Dendritic cell treated with granulocyte-macrophage colony-stimulating factor and Interleukin-4, amounts not matched to agents 40 ng/mL and 50 ng/mL, for 4 days (primary cell): Measurements from ENCODE around the gene PHYHIPL.

Experiments used
- H3K27ac Mint-ChIP-seq: one replicate; pipeline ENCODE4 v1.8.0; 2022; ENCODE audit warnings: mild to moderate bottlenecking, mixed read lengths
- H3K27me3 Mint-ChIP-seq: one replicate; pipeline ENCODE4 v1.8.0; 2022; ENCODE audit warnings: mild to moderate bottlenecking, mixed read lengths
- H3K36me3 Mint-ChIP-seq: one replicate; pipeline ENCODE4 v1.8.0; 2022; ENCODE audit warnings: low read depth, mixed read lengths
- H3K4me1 Mint-ChIP-seq: one replicate; pipeline ENCODE4 v1.8.0; 2022; ENCODE audit warnings: low read depth, mixed read lengths
- H3K4me3 Mint-ChIP-seq: one replicate; pipeline ENCODE4 v1.8.0; 2022; ENCODE audit warnings: mild to moderate bottlenecking, moderate library complexity, mixed read lengths
- H3K9me3 Mint-ChIP-seq: one replicate; pipeline ENCODE4 v1.8.0; 2022; ENCODE audit warnings: mixed read lengths
- intact Hi-C: fragments of 100-400 bp; cut with micrococcal nuclease; formaldehyde crosslinking; loops from one replicate; pipeline ENCODE4 v1.15.0; 2022

PHYHIPL gene

DNA sequence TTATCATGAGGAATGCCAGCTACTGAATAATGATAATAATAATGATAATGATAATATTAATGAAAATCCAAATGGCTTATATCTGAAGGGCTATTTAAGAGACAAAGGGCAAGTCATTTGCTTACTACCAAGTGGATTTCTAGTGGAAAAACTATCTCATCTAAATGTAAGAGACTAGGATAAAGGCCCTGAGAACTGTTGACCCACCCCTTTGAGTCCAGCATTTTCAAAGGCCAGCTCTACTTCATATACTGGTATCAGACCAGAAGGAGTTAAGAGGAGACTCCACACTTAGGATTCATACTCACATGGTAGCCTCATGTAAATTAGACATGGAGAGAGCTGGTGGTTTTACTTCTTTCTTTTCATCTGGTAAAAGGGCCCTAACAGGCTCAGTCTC is 76.0 kb downstream of the PHYHIPL start:
- intact Hi-C loops = no loop called here
- Mint-ChIP-seq H3K27me3 (no peaks in the 10 kb centered on the region), H3K27ac (no peak overlapping the region), H3K4me1 (no peaks in the 10 kb centered on the region), H3K9me3 (no peaks in the 10 kb centered on the region), H3K36me3 (no peaks in the 10 kb centered on the region), H3K4me3 (no peak overlapping the region)

DNA sequence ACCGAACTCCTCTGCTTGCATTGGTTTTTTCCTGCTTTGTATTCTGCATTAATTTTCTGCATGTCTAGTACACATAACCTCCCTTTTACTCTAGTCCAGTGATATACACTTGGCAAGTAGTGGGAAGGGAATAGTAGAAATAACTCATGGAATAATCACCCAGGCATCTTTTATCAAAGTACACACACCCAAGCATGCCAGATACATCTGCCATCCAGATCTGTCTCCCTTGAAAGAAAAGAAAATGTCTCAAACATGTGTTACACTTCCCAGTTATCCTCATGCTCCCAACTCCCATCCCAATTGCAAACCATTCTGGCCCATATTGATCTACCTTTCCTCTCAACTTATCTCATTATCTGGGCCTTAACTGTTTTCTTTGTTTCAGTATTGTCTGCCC is 79.0 kb downstream of the PHYHIPL start:
- Mint-ChIP-seq H3K4me1 (no peaks in the 10 kb centered on the region), H3K36me3 (no peaks in the 10 kb centered on the region), H3K9me3 (no peaks in the 10 kb centered on the region), H3K4me3 (no peak overlapping the region), H3K27ac (no peak overlapping the region), H3K27me3 (no peaks in the 10 kb centered on the region)
- intact Hi-C loops = no loop called here

DNA sequence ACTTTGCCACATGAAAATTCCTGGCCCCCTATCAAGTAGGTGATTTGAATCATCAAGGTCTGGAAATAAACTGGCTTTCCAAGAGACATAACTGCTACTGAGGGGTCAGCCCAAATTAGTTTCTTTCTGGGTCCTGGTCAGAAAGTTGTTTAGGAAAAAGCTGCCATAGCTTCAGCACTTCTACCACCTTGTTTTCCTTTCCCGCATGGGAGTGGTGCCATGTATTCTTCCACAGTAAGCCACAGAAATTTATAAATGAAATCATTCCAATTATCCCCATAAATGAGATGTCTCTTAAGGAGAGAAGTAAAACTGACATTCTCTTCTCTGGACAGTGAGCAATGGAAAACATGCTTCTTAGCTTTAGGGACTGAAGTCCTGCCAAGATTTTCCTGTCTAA is 80.8 kb downstream of the PHYHIPL start:
- intact Hi-C loops = no loop called here
- Mint-ChIP-seq H3K27me3 (no peaks in the 10 kb centered on the region), H3K4me3 (no peak overlapping the region), H3K36me3 (no peaks in the 10 kb centered on the region), H3K27ac (no peak overlapping the region), H3K4me1 (no peaks in the 10 kb centered on the region), H3K9me3 (no peaks in the 10 kb centered on the region)

DNA sequence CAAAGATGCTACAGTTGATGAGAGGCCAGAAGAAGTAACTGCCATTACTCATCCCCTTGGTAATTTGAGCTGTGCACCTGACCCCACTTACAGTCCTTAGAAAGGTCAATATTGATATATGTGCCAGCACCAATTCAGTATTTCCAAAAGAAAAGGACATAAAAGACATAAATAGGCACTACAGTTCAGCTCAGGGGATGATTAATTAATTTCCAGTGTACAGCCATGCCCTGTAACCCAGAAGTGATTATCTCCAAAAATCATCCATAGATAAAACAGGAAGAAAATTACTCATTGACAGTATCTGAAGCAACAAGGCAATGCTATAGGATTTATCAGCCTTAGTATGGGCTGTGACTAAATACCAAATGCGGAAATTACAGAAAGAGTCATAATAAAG is 82.4 kb downstream of the PHYHIPL start:
- Mint-ChIP-seq H3K4me1 (no peaks in the 10 kb centered on the region), H3K4me3 (no peak overlapping the region), H3K27ac (no peak overlapping the region), H3K9me3 (no peaks in the 10 kb centered on the region), H3K27me3 (no peaks in the 10 kb centered on the region), H3K36me3 (no peaks in the 10 kb centered on the region)
- intact Hi-C loops = no loop called here

DNA sequence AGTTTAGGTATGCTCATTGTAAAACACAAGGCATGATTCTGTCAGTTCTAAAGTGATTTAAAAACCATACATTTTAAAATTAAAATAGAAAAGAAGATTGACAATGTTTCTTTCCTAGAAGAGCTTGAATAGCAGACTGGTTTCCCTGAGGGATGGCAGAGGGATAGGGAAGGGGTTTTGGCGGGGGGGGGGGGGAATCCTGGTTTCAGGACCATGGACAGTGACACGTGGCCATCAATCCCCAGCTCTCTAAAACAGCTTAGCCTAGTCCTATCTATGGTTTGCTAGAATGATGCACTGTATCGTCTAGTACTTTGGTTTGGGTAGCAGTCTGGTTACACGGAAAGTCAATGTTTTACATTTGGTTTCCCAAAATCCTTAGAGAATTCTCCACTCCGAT is 88.7 kb downstream of the PHYHIPL start:
- H3K4me1 Mint-ChIP-seq = no peaks in the 10 kb centered on the region
- intact Hi-C loops = no loop called here
- H3K27ac Mint-ChIP-seq = no peak overlapping the region
- no peaks in the 10 kb centered on the region for H3K27me3 Mint-ChIP-seq
- no peaks in the 10 kb centered on the region for H3K9me3 Mint-ChIP-seq
- H3K4me3 Mint-ChIP-seq = no peak overlapping the region
- no peaks in the 10 kb centered on the region for H3K36me3 Mint-ChIP-seq

DNA sequence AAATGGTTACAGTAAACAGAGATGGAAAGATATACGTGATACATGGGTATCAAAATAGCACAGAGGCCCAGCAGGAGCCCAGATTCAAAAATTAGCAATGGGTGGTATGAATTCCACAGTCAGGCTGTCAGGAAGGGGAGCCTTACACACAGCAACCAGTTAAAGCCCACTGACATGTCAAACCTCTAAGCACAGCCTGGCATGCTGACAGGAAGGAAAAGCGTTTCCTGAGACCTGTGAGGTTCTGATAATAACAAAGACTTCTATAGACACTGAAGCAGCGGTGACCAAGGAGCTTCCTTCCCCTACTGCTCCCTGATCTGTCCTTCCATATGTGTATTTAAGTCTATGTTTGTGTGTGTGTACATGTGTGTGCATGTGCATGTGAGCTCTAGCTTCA is 89.9 kb downstream of the PHYHIPL start:
- no peak overlapping the region for H3K4me3 Mint-ChIP-seq
- no peak overlapping the region for H3K27ac Mint-ChIP-seq
- no peaks in the 10 kb centered on the region for H3K36me3 Mint-ChIP-seq
- H3K27me3 Mint-ChIP-seq = no peaks in the 10 kb centered on the region
- intact Hi-C loops = no loop called here
- no peaks in the 10 kb centered on the region for H3K9me3 Mint-ChIP-seq
- no peaks in the 10 kb centered on the region for H3K4me1 Mint-ChIP-seq

DNA sequence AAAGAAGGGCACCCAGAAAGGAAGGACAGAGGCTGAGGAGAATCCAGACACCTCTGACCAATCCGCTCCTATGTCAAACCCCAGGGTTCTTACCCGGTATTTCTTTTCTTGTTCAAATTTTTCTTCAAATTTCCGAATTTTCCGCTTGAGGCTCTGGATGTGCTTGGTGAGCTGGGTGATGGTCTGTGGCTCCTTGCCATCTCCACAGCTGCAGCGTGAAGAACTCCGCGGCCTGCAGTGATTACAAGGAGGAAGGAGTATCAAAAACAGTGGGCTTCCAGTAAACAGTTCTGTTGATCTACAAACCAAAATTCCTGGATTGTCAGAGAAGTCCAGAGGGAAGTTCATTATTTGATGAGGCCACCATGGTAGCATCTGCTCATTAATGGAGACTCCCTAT is 92.0 kb downstream of the PHYHIPL start:
- no peaks in the 10 kb centered on the region for H3K4me1 Mint-ChIP-seq
- no peaks in the 10 kb centered on the region for H3K36me3 Mint-ChIP-seq
- H3K27me3 Mint-ChIP-seq = no peaks in the 10 kb centered on the region
- no peaks in the 10 kb centered on the region for H3K9me3 Mint-ChIP-seq
- intact Hi-C loops = no loop called here
- H3K4me3 Mint-ChIP-seq = no peak overlapping the region
- H3K27ac Mint-ChIP-seq = no peak overlapping the region

DNA sequence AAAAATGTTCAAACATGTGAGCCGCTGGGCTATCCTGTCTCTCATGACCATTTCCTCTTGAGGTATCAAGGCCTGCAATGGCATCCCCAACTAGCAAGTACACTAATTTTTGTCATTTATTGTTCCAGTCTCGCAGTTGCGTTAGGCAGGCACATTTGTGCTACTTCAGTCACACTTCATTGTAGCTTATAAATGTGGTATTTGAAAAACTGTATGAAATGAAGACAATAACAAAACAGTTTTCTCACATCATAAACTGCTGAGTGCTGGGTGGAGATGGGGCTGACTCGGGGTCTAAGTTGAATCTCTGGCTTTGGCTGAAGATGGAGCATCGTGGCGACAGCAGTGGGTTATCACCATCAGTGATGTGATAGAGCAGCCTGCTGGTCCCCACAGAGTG is 93.2 kb downstream of the PHYHIPL start:
- H3K9me3 Mint-ChIP-seq = no peaks in the 10 kb centered on the region
- H3K27ac Mint-ChIP-seq = no peak overlapping the region
- H3K4me3 Mint-ChIP-seq = no peak overlapping the region
- intact Hi-C loops = no loop called here
- no peaks in the 10 kb centered on the region for H3K27me3 Mint-ChIP-seq
- H3K4me1 Mint-ChIP-seq = no peaks in the 10 kb centered on the region
- H3K36me3 Mint-ChIP-seq = no peaks in the 10 kb centered on the region

DNA sequence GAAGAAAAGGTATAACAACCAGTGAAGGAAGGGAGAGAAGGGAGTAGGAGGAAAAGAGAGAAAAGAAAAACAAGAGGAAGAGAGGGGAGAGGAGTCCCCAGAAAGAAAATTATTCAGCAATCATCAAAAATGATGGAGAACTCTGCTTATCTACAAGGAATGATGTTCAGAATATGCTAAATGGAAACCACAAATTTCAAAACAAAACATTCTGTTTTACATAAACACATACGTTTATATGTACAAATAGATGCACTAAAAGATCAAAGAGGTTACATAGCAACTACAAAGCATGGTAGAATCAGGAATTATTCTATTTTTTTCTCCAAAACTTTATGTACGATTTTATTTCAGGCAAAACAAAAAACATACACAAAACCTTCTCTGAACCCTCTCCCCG is 94.0 kb downstream of the PHYHIPL start:
- intact Hi-C loops = no loop called here
- H3K9me3 Mint-ChIP-seq = no peaks in the 10 kb centered on the region
- H3K4me3 Mint-ChIP-seq = no peak overlapping the region
- H3K27me3 Mint-ChIP-seq = no peaks in the 10 kb centered on the region
- no peaks in the 10 kb centered on the region for H3K36me3 Mint-ChIP-seq
- no peaks in the 10 kb centered on the region for H3K4me1 Mint-ChIP-seq
- no peak overlapping the region for H3K27ac Mint-ChIP-seq

DNA sequence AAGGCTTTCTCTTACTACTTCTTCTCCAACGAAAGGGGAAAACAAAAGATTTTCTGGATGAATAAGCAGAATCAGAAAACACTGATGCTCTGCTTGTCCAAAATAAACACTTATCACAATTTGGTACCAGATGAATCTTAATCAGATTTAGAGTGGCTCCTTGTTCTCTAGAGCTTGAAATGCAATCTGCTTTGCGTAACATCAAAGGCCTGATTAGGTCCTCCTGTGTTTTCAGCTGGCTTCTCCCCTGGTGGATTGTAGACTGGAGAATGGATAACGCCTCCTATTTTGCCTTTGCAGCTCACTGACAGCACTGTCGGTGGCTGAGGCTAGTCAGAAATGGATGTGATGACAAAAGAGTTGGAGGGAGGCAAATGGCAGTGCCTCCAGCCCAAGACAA is 94.7 kb downstream of the PHYHIPL start:
- Mint-ChIP-seq H3K9me3 (no peaks in the 10 kb centered on the region), H3K36me3 (no peaks in the 10 kb centered on the region), H3K4me1 (no peaks in the 10 kb centered on the region), H3K27me3 (no peaks in the 10 kb centered on the region), H3K4me3 (no peak overlapping the region), H3K27ac (no peak overlapping the region)
- intact Hi-C loops = no loop called here

DNA sequence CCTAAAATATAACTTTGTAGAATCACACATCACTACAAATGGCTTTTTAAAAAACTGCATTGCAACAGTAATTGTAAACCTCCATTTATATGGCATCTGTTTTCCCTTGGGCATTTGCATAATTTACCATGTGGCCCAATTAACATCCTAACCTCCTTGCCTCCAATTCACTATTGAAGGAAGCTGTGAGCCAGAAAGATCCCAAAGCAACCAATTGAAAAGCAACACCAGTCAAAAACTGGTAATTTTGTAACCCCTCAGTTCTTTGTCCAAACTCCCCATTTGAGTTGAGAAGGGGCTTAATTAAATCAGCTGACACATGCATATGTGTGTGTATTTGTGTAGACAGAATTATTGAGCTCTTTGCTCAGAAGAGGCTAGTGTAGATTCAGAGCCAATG is 95.6 kb downstream of the PHYHIPL start:
- intact Hi-C loops = no loop called here
- Mint-ChIP-seq H3K27me3 (no peaks in the 10 kb centered on the region), H3K4me3 (no peak overlapping the region), H3K36me3 (no peaks in the 10 kb centered on the region), H3K4me1 (no peaks in the 10 kb centered on the region), H3K9me3 (no peaks in the 10 kb centered on the region), H3K27ac (no peak overlapping the region)

DNA sequence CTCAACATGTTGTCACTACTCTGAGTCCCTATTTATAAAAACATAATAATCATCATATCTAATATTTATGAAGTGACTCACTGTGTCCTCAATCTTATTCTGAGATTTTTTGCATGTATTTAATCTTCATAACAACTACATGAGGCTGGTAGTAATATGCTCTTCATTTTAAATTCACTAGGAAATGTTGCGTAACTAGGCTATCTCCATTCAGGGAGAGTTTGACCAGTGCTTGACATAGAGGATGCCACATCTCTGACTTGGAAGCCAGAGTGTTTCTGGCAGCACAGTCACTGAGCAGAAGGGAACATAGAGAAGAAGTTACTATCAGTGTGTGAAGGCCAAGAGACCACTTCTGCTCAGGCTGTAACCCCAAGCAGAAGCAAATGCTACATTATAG is 97.0 kb downstream of the PHYHIPL start:
- Mint-ChIP-seq H3K27ac (no peak overlapping the region), H3K36me3 (no peaks in the 10 kb centered on the region), H3K9me3 (no peaks in the 10 kb centered on the region), H3K4me1 (no peaks in the 10 kb centered on the region), H3K4me3 (no peak overlapping the region), H3K27me3 (no peaks in the 10 kb centered on the region)
- intact Hi-C loops = no loop called here

DNA sequence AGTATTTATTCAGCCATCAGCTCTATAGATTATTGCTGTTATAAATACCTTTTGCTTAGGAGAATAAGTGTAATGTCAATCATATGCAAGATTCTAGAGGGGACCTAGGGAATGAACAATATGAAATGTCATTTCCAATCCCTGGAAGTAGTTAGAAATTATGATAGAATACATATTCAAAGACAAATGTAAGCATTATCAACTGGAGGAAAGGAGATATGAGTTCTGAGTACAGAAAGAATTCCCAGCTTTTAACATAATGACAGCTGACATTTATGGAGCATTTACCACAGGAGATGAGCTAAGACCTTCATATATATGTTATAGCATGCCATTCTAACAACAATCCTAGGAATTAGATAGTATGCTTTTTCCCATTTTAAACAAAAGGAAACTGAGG is 99.7 kb downstream of the PHYHIPL start:
- Mint-ChIP-seq H3K36me3 (no peaks in the 10 kb centered on the region), H3K9me3 (no peaks in the 10 kb centered on the region), H3K4me3 (no peak overlapping the region), H3K27me3 (no peaks in the 10 kb centered on the region), H3K4me1 (no peaks in the 10 kb centered on the region), H3K27ac (no peak overlapping the region)
- intact Hi-C loops = no loop called here

DNA sequence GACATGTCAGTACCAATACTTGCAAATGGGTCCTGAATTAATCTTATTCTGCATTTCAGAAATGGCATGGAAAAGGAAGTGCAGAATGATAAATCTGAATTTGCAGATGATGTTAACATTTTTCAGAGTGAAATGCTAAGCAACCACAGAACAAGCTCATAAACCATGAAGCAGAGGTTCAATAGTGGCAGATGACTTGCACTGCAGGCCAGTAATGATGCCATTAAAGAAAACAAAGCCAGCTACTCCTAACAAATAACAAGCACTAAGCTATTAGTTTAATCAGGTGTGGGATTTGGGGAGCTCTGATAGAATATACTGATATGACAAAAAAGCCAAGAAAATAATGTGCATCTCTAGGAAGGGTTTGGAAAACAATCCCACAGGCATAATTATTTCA is 100.5 kb downstream of the PHYHIPL start:
- Mint-ChIP-seq H3K27me3 (no peaks in the 10 kb centered on the region), H3K27ac (no peak overlapping the region), H3K36me3 (no peaks in the 10 kb centered on the region), H3K4me1 (no peaks in the 10 kb centered on the region), H3K9me3 (no peaks in the 10 kb centered on the region), H3K4me3 (no peak overlapping the region)
- intact Hi-C loops = no loop called here

DNA sequence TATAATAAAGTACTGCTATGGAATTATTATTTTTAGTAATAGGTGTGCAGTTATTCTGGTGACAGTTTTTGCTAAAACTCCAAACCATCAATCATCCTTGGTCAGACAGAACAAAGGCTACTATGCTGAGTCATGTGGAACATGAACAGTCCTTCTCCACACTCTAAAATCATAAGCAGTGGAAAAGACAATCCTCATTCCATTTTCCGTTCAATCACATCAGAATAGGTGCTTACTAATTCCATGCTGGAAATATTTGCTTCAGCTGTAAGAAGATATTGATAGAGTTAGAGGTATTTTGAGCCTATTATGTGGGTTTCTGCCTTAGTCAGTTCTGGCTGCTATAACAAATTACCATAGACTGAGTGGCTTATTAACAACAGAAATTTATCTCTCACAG is 103.0 kb downstream of the PHYHIPL start:
- Mint-ChIP-seq H3K4me1 (no peaks in the 10 kb centered on the region), H3K36me3 (no peaks in the 10 kb centered on the region), H3K27ac (no peak overlapping the region), H3K4me3 (no peak overlapping the region), H3K9me3 (no peaks in the 10 kb centered on the region), H3K27me3 (no peaks in the 10 kb centered on the region)
- intact Hi-C loops = no loop called here

DNA sequence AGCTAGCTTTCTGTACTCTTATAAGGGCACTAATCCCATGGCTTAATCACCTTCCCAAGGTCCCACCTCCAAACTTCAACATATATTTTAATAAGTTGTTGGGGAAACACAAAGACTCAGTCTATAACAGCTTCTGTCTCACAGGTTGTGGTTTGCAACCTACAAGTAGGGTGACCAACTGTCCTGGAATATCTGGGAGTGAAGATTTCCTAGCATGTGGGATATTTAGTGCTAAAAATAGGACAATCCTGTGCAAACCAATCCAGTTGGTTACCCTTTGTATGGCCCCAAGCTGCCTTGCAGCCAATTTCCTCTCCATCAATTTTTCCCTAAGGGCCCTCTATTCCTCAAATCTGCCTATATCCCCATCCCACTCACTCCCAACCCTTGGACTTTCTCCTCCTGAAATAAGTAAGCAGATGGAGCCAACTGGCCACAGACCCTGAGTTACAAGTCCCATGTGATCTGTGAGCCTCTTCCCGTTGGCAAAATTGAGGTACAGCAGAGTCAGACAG is 103.6 kb downstream of the PHYHIPL start:
- Mint-ChIP-seq H3K4me1 (no peaks in the 10 kb centered on the region), H3K9me3 (no peaks in the 10 kb centered on the region), H3K4me3 (no peak overlapping the region), H3K36me3 (no peaks in the 10 kb centered on the region), H3K27me3 (no peaks in the 10 kb centered on the region), H3K27ac (no peak overlapping the region)
- intact Hi-C loops = no loop called here
